Ascending aorta (tissue), 2 donors: ENCODE data around the gene ARHGDIB. TPM values are rescaled to one million over a fixed set of nuclear protein-coding genes. Genes with fewer than 3 reads are reported as not detected.
A peak's percentile ranks its signal among the peaks of the same experiment; 100 is the strongest.

Experiments used
- DNase-seq, 2 donors: peaks; one replicate each; pipeline ENCODE4 v3.0.0-alpha.2; 2019; ENCODE audit warnings: low spot score in 2 of 2
- H3K27ac ChIP-seq, 2 donors: fragments of 200-600 bp; sonication (generic); one replicate each; pipeline ENCODE4 v1.5.1; 2016 to 2017; ENCODE audit warnings: mild to moderate bottlenecking in 1 of 2
- H3K27me3 ChIP-seq: fragments of 200-600 bp; sonication (generic); one replicate; pipeline ENCODE4 v1.5.1; 2017
- H3K36me3 ChIP-seq, 2 donors: fragments of 200-600 bp; sonication (generic); one replicate each; pipeline ENCODE4 v1.5.1; 2016
- H3K4me1 ChIP-seq, 2 donors: fragments of 200-600 bp; sonication (generic); one replicate each; pipeline ENCODE4 v1.5.1; 2016 to 2017; ENCODE audit warnings: mild to moderate bottlenecking in 1 of 2
- H3K4me3 ChIP-seq, 2 donors: fragments of 200-600 bp; sonication (generic); one replicate each; pipeline ENCODE4 v1.5.1; 2016 to 2017; ENCODE audit warnings: mild to moderate bottlenecking in 1 of 2
- H3K9me3 ChIP-seq, 2 donors: fragments of 200-600 bp; sonication (generic); one replicate each; pipeline ENCODE4 v1.5.1; 2016
- CTCF ChIP-seq, 3 experiments: fragments of 200-600 bp in 2 of 3; fragments of 450-650 bp in 1 of 3; sonication (generic) in 2 of 3; IDR thresholded peaks; one replicate each; pipeline ENCODE4 v1.5.1; 2016 to 2019; ENCODE audit warnings: antibody characterized with exemption in 3 of 3, mild to moderate bottlenecking in 1 of 3, moderate library complexity in 1 of 3
- intact Hi-C: fragments of 100-400 bp; cut with DNase I; formaldehyde crosslinking; loops from one replicate; pipeline ENCODE4 v1.15.1; 2023
- total RNA-seq: library from RNA; depleted of rRNA; stranded (reverse); fragments of >200 nt; gene quantifications from one replicate; pipeline ENCODE4 v1.1.0, GENCODE V29; 2016

The ARHGDIB gene
- total RNA-seq, 1 donor from 2014 or later, result 87.1 TPM

DNA sequence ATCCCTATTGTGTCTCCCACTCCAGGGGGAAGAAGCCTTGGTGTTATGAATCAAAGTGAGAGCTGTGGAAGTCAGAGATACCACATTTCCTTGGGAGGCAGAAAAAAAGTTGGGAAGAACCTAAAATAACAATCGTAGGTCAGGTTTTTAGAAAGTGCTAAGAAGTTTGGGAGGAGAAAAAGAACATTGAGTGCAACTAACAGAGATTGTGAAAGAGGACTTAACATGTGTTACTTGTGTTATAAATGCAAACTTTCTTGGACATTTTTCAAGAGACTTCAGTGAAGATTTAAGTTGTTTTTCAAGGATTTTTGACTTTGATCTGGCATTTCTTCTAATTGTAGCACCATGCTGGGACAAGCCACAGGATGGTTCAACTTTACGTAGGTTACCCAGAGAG lies 15.2 kb downstream of the ARHGDIB start:
- Histone ChIP-seq H3K27me3 (no peaks in the 10 kb centered on the region), H3K9me3 (no peaks in the 10 kb centered on the region), H3K4me3 (no peak overlapping the region), H3K36me3 (peaks cover 21 to 37% of the 10 kb centered on the region in 2 donors), H3K4me1 (peaks cover 9 to 43% of the 10 kb centered on the region in 2 donors), H3K27ac (peak overlapping the region; percentile 37 to 96)
- intact Hi-C loops, result loop anchor here (5.0 kb wide), 2 partner anchors 99 to 174 kb away; a partner anchor contains a TSS
- DNase-seq, result no peak
- no peak for TF ChIP-seq CTCF (IDR thresholded peaks at IDR 0.05)

DNA sequence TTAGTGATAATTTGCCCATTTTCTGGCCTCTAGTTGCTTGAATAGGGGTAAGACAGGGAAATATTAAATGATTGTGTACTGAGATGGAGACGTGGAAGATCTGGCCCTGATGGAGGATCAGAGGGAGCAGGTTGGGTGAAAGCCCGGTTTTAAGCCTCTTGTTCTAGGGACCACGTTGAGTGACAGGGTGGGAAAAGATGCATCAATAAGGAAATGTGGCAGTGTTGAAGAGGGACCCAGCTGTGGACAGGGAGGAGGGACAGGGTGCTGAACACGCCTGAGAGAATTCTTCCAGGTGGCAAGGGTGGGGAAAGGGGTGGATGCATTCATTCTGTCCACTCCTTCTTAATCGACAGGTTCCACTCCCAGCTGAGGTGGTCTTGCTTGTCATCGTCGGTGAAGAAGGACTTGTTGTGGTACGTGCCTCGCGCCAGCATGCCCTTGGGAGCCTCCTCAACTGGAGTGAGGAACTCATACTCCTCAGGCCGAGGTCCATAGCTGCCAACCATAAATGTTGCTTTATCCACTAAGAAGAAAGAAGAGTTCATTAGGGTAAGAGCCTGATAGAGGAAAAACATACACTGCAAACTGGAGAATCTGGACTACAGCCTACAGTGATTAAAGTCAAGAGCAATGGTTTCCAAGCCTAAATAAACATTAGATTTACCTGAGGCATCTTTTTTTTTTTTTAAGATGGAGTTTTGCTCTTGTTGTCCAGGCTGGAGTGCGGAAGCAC lies 19.0 kb downstream of the ARHGDIB start:
- intact Hi-C loops, result no loop called here
- no peak for DNase-seq
- Histone ChIP-seq H3K27ac (no peak overlapping the region), H3K36me3 (peaks cover 21 to 36% of the 10 kb centered on the region in 2 donors), H3K27me3 (no peaks in the 10 kb centered on the region), H3K4me3 (no peak overlapping the region), H3K4me1 (peaks cover 4 to 8% of the 10 kb centered on the region in 2 donors), H3K9me3 (peaks cover 0 to 2% of the 10 kb centered on the region in 2 donors)
- TF ChIP-seq CTCF (IDR thresholded peaks at IDR 0.05), result no peak

GRCh38 chr12:14941369-14941768 lies 20.0 kb downstream of the ARHGDIB start:
- Histone ChIP-seq H3K4me3 (no peak overlapping the region), H3K9me3 (peaks cover 0 to 2% of the 10 kb centered on the region in 2 donors), H3K4me1 (peaks cover under 1 to 4% of the 10 kb centered on the region in 2 donors), H3K27me3 (no peaks in the 10 kb centered on the region), H3K27ac (no peak overlapping the region), H3K36me3 (peaks cover 21 to 30% of the 10 kb centered on the region in 2 donors)
- no peak for DNase-seq
- intact Hi-C loops, result no loop called here
- no peak for TF ChIP-seq CTCF (IDR thresholded peaks at IDR 0.05)

- Histone ChIP-seq H3K9me3 (peaks cover 0 to 2% of the 10 kb centered on the region in 2 donors), H3K36me3 (peaks cover 12 to 19% of the 10 kb centered on the region in 2 donors), H3K4me3 (no peak within 1 kb of the TSS), H3K27me3 (no peaks in the 10 kb centered on the region), H3K4me1 (no peaks in the 10 kb centered on the region), H3K27ac (no peak within 1 kb of the TSS)
- DNase-seq, result no peak
- no peak for TF ChIP-seq CTCF (IDR thresholded peaks at IDR 0.05)
- intact Hi-C loops, result no loop called here
These were observed 23.1 kb downstream of the ARHGDIB start, which contains the start of gene ERP27 for GRCh38 chr12:14938301-14938700. ERP27 (minus strand) TSS chr12:14938537; CDS start chr12:14938508, 29 bp downstream.

GRCh38 chr12:14937689-14938088 lies 23.7 kb downstream of the ARHGDIB start:
- Histone ChIP-seq H3K4me1 (no peaks in the 10 kb centered on the region), H3K36me3 (peaks cover 10 to 13% of the 10 kb centered on the region in 2 donors), H3K4me3 (no peak overlapping the region), H3K27me3 (no peaks in the 10 kb centered on the region), H3K27ac (no peak overlapping the region), H3K9me3 (peaks cover 0 to 2% of the 10 kb centered on the region in 2 donors)
- no peak for TF ChIP-seq CTCF (IDR thresholded peaks at IDR 0.05)
- intact Hi-C loops, result no loop called here
- no peak for DNase-seq
